Measurements from ENCODE around the gene PTBP1. TPM values are rescaled to one million over a fixed set of nuclear protein-coding genes. Genes with fewer than 3 reads are reported as not detected.

The PTBP1 gene
- total and polyA plus RNA-seq, 2 of the 13 experiments (the other 11 are each of a cell fraction or from before 2014, with no cell fraction given), result 195 to 288 TPM

GRCh38 chr19:788983-789700 is 8.1 kb upstream of the PTBP1 start (continued):
- TF ChIP-seq, protein P1, sequence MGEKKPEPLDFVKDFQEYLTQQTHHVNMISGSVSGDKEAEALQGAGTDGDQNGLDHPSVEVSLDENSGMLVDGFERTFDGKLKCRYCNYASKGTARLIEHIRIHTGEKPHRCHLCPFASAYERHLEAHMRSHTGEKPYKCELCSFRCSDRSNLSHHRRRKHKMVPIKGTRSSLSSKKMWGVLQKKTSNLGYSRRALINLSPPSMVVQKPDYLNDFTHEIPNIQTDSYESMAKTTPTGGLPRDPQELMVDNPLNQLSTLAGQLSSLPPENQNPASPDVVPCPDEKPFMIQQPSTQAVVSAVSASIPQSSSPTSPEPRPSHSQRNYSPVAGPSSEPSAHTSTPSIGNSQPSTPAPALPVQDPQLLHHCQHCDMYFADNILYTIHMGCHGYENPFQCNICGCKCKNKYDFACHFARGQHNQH (CRISPR knock-in tag; IDR thresholded peaks at IDR 0.05), result peak; percentile 67; the same call in 1 of the 2 replicates
- TF ChIP-seq GABPB1 (CRISPR knock-in tag; IDR thresholded peaks at IDR 0.05) (peak; percentile 80), AKAP8 (CRISPR knock-in tag; IDR thresholded peaks at IDR 0.05) (peak; percentile 64), POLR2G (IDR thresholded peaks at IDR 0.05; ENCODE audit: low read depth, low read length) (peak; percentile 62), DMAP1 (CRISPR knock-in tag; IDR thresholded peaks at IDR 0.05) (peak; percentile 44), MYPOP (CRISPR knock-in tag; IDR thresholded peaks at IDR 0.05) (no peak), HOXA5 (CRISPR knock-in tag; IDR thresholded peaks at IDR 0.05) (no peak), ZNF343 (CRISPR knock-in tag; IDR thresholded peaks at IDR 0.05) (no peak), TAF1 (CRISPR knock-in tag; IDR thresholded peaks at IDR 0.05) (peak; percentile 50; the same call in 1 of the 2 replicates), MIER3 (CRISPR knock-in tag; IDR thresholded peaks at IDR 0.05; ENCODE audit: borderline replicate concordance) (no peak)
- TF ChIP-seq, protein P2, sequence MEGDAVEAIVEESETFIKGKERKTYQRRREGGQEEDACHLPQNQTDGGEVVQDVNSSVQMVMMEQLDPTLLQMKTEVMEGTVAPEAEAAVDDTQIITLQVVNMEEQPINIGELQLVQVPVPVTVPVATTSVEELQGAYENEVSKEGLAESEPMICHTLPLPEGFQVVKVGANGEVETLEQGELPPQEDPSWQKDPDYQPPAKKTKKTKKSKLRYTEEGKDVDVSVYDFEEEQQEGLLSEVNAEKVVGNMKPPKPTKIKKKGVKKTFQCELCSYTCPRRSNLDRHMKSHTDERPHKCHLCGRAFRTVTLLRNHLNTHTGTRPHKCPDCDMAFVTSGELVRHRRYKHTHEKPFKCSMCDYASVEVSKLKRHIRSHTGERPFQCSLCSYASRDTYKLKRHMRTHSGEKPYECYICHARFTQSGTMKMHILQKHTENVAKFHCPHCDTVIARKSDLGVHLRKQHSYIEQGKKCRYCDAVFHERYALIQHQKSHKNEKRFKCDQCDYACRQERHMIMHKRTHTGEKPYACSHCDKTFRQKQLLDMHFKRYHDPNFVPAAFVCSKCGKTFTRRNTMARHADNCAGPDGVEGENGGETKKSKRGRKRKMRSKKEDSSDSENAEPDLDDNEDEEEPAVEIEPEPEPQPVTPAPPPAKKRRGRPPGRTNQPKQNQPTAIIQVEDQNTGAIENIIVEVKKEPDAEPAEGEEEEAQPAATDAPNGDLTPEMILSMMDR (CRISPR knock-in tag; IDR thresholded peaks at IDR 0.05), result no peak; the same call in 1 of the 2 replicates
